HG03460 (cell line): Measurements from ENCODE around the gene MRPL52.

Source experiments
- ATAC-seq: cut with Tn5 transposase; IDR thresholded peaks from one replicate; pipeline ENCODE4 v1.9.1; 2021; ENCODE audit not compliant: unreplicated experiment

The MRPL52 gene

DNA sequence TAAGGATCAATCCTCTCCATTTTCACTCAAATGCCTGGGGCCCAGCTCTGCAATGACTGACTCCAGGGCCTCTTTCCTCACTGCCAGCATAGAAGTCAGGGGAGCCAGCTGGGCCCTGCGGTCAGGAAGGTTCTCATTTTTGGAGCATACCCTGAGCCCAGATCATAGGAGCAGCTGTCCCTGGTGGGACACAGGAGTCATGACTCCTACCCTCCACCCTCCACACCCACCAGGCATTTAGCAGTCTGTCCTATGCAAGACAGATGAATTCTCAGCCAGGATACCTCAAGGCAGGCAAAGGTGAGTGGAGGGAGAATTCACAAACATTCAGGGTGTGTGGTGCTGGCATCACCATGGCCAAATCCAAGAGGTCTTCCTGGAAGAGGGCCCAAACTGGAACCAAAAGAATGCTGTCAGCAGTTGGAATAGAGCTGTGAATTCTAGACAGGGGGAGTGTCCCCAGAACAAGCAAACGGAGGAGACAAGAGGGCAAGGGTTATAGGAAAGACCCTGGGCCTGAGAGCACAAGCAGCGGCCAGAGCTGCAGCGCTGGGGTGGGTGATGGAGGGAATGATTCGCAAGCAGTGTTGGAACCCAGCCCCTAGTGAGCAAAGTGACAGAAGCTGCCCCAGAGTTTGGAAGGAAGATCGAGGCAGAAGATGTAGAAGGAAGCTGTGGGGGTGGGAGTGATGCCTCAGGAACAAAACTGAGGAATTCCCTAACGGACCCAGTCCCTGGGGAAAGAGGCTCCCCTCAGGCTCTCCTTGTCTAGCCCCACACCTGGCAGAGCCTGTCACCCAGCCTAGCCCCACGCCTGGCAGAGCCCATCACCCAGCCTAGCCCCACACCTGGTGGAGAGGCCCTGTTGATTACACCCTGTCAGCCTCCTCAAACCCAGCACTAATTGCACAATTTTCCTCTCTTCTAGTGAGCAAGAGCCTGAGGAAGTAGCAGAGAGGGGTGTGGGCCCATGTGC lies 48.9 kb downstream of the MRPL52 start:
- no peak for ATAC-seq

- no peak for ATAC-seq
Measured at GRCh38 chr14:22882064-22882463, 52.4 kb downstream of the MRPL52 start.

DNA sequence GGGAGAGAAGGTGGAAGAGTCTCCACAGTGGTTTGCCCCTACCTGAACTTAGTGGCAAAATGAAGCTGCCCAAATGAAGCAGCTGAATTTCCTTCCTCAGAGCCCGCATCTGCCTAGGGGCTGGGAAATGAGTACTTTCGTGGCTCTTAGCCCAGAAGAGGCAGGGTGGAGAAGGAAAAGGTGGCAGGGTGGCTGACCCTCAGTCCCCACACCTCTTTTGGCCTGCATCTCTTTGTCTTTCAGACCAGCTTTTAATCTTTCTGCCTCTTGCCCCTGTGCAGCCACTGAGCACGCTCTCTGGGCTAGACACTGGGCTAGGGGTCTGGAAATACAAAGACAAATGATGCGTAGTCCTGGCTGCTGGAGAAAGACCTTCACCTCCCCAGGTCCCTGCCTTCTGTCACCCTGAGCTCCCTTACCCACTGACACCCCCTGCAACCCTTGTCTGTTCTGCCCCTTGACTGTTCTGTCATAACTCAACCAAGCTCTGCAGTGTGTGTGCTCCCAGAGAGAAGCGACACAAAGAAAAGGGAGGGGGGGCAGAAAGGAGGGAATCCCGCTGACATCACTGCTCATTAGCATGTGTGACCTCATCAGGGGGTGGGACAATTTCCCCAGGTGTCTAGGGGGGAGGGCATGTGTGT lies 53.0 kb downstream of the MRPL52 start:
- no peak for ATAC-seq

GRCh38 chr14:22883173-22883976 lies 53.7 kb downstream of the MRPL52 start, which contains the start of gene REM2:
Gene REM2 (plus strand): TSS chr14:22883222. CDS start chr14:22883288, 66 bp downstream.
- ATAC-seq, result no peak

DNA sequence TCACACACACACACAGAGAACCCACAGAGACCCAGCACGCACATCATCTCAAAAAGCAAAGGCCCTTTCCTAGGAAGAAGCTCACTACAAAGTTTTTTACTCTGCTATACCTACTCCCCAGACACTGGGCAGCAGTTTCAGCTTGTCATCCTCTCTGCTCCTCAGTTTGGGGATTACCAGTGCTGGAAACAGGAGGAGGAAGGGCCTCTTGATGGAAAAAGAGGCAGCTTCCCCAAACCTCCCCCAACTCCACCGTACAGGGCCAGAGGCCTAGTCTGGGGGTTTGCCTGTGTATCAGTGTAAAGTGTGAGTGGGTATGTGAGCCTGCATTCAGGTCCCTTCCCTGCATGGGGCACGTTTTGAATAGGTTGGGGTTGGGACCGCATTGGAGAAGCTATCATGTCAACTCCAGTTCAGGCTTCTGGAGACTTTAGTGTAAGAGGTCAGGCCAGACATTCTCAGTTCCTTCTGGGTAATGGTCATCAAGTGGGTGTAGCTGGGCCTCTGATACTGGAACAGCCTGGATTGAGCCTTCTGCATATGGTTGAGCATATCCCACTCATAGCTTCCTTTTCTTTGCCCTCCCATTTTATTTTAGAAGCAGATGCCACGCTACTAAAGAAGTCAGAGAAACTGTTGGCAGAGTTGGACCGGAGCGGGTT lies 54.5 kb downstream of the MRPL52 start:
- no peak for ATAC-seq
